HepG2 (cell line): ENCODE results near the gene PPP1R9B. TPM values are rescaled to one million over a fixed set of nuclear protein-coding genes. Genes with fewer than 3 reads are reported as not detected.

Experiments used
- GPN1 ChIP-seq: sonication (generic); formaldehyde crosslinking; IDR thresholded peaks from 2 replicates; pipeline ENCODE4 v1.5.1; 2020; ENCODE audit warnings: missing genetic modification reagents, borderline replicate concordance
- GTF3A ChIP-seq: sonication (generic); formaldehyde crosslinking; conservative IDR thresholded peaks from 2 replicates; pipeline ENCODE4 v1.4.0; 2020; ENCODE audit warnings: mild to moderate bottlenecking, missing genetic modification reagents
- HMG20A ChIP-seq: IDR thresholded peaks from 2 replicates; pipeline ENCODE4 v1.6.1; 2016; ENCODE audit warnings: borderline replicate concordance
- JUNB ChIP-seq: sonication (generic); formaldehyde crosslinking; IDR thresholded peaks from 2 replicates; pipeline ENCODE4 v1.8.0; 2022; ENCODE audit warnings: missing genetic modification reagents, mild to moderate bottlenecking, borderline replicate concordance
- NCOA1 ChIP-seq: sonication (generic); formaldehyde crosslinking; IDR thresholded peaks from 2 replicates; pipeline ENCODE4 v1.9.0; 2021; ENCODE audit warnings: missing genetic modification reagents
- NR2F6 ChIP-seq, 2 experiments: IDR thresholded peaks; 2 replicates each; pipeline ENCODE4 v1.6.1; 2016; ENCODE audit warnings: antibody characterized with exemption in 1 of 2, mild to moderate bottlenecking in 1 of 2
- SALL1 ChIP-seq: sonication (generic); formaldehyde crosslinking; IDR thresholded peaks from 2 replicates; pipeline ENCODE4 v1.8.0; 2022; ENCODE audit warnings: mild to moderate bottlenecking, missing genetic modification reagents
- SIN3A ChIP-seq: IDR thresholded peaks from 2 replicates; pipeline ENCODE4 v1.6.1; 2011; ENCODE audit warnings: low read depth, mild to moderate bottlenecking, control low read depth, low read length, borderline replicate concordance
- TOPORS ChIP-seq: sonication (generic); formaldehyde crosslinking; IDR thresholded peaks from 2 replicates; pipeline ENCODE4 v1.8.0; 2023; ENCODE audit warnings: mild to moderate bottlenecking, missing genetic modification reagents
- TSC22D2 ChIP-seq: sonication (generic); formaldehyde crosslinking; IDR thresholded peaks from 2 replicates; pipeline ENCODE4 v1.5.1; 2020; ENCODE audit warnings: missing genetic modification reagents, mild to moderate bottlenecking, borderline replicate concordance
- ZMYM3 ChIP-seq: sonication (generic); formaldehyde crosslinking; IDR thresholded peaks from 2 replicates; pipeline ENCODE4 v1.5.1; 2020; ENCODE audit warnings: mild to moderate bottlenecking, missing genetic modification reagents
- ZNF17 ChIP-seq: sonication (generic); formaldehyde crosslinking; IDR thresholded peaks from 2 replicates; pipeline ENCODE4 v1.5.0; 2020; ENCODE audit warnings: mild to moderate bottlenecking, missing genetic modification reagents
- ZNF225 ChIP-seq: sonication (generic); formaldehyde crosslinking; IDR thresholded peaks from 2 replicates; pipeline ENCODE4 v1.4.0; 2020; ENCODE audit warnings: mild to moderate bottlenecking, missing genetic modification reagents
- ZNF446 ChIP-seq: sonication (generic); formaldehyde crosslinking; IDR thresholded peaks from 2 replicates; pipeline ENCODE4 v1.5.0; 2020; ENCODE audit warnings: mild to moderate bottlenecking, missing genetic modification reagents
- ZNF7 ChIP-seq: IDR thresholded peaks from 2 replicates; pipeline ENCODE4 v1.6.1; 2016; ENCODE audit warnings: missing biosample characterization, missing genetic modification reagents
- polyA plus RNA-seq, 8 experiments: library from polyadenylated mRNA; depleted of rRNA in 3 of 8; stranded (reverse) in 7 of 8; unstranded in 1 of 8; fragments of >200 nt; fragmentation: Illumina TruSeq in 4 of 8; extraction: Trizol in 4 of 8; gene quantifications; 2 replicates each; pipeline versions ENCODE4 v1.2.1 to v1.2.3, GENCODE V29; 2011 to 2016; ENCODE audit warnings: low read depth in 4 of 8, missing spikeins in 1 of 8, mixed read lengths in 1 of 8; ENCODE audit not compliant: insufficient read depth in 1 of 8
- total RNA-seq, 5 experiments: library from RNA; depleted of rRNA; stranded (reverse); fragments of >200 nt; fragmentation: Illumina TruSeq; extraction: Trizol; gene quantifications; 2 replicates each; pipeline ENCODE4 v1.2.3, GENCODE V29; 2016; ENCODE audit warnings: low read depth in 1 of 5
- TF ChIP-seq, protein P1 (sequence below): sonication (generic); formaldehyde crosslinking; IDR thresholded peaks from 2 replicates; pipeline ENCODE4 v1.4.0; 2020; ENCODE audit warnings: mild to moderate bottlenecking, missing genetic modification reagents
- TF ChIP-seq, protein P2 (sequence below): sonication (generic); IDR thresholded peaks from 2 replicates; pipeline ENCODE4 v1.6.1; 2016; ENCODE audit warnings: low read depth, borderline replicate concordance
- TF ChIP-seq, protein P3 (sequence below): IDR thresholded peaks from 2 replicates; pipeline ENCODE4 v1.6.1; 2016; ENCODE audit warnings: mild to moderate bottlenecking, missing biosample characterization, missing genetic modification reagents

Gene PPP1R9B
- total and polyA plus RNA-seq, 2 of the 13 experiments (the other 11 are each of a cell fraction or from before 2014, with no cell fraction given): 9.4 to 15.8 TPM

DNA sequence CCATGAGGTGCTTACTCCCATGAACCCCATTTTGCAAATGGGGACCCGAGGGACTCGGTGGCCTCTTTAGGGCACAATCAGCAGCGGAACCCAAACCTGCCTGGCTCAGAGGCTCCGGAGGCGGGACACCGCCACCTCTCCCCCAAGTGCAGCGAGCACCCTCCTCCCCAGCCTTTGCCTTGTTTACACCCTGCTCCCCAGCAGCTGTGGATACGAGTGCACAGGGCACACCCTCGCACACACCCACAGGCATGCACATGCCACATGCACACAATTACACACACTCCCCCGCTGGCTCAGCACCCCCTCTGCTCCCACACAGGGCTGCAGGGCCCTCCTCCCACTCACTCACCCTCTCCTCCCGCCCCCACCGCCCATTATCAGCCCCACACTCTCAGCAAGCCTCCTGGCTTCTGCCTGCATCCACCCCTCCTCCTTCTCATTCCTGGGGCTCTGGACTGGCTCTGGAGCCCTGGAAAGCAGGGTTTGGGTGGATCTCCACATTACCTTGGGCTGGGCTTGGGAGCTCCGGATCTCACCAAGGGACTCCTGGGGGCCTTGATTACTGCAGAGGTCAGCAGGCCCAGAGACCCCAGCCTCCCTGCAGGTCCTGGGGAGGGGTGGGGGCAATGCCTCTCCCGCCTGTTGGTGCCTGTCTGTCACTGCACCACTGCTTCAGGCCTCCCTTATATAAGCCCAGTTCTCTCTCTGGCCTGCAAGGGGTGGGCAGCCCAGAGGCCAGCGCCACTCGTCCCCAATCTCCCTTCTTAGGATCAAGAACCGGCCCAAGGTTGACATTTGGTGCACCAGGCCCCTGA, 48.9 kb downstream of the PPP1R9B start (continued):
- TF ChIP-seq, protein P1, sequence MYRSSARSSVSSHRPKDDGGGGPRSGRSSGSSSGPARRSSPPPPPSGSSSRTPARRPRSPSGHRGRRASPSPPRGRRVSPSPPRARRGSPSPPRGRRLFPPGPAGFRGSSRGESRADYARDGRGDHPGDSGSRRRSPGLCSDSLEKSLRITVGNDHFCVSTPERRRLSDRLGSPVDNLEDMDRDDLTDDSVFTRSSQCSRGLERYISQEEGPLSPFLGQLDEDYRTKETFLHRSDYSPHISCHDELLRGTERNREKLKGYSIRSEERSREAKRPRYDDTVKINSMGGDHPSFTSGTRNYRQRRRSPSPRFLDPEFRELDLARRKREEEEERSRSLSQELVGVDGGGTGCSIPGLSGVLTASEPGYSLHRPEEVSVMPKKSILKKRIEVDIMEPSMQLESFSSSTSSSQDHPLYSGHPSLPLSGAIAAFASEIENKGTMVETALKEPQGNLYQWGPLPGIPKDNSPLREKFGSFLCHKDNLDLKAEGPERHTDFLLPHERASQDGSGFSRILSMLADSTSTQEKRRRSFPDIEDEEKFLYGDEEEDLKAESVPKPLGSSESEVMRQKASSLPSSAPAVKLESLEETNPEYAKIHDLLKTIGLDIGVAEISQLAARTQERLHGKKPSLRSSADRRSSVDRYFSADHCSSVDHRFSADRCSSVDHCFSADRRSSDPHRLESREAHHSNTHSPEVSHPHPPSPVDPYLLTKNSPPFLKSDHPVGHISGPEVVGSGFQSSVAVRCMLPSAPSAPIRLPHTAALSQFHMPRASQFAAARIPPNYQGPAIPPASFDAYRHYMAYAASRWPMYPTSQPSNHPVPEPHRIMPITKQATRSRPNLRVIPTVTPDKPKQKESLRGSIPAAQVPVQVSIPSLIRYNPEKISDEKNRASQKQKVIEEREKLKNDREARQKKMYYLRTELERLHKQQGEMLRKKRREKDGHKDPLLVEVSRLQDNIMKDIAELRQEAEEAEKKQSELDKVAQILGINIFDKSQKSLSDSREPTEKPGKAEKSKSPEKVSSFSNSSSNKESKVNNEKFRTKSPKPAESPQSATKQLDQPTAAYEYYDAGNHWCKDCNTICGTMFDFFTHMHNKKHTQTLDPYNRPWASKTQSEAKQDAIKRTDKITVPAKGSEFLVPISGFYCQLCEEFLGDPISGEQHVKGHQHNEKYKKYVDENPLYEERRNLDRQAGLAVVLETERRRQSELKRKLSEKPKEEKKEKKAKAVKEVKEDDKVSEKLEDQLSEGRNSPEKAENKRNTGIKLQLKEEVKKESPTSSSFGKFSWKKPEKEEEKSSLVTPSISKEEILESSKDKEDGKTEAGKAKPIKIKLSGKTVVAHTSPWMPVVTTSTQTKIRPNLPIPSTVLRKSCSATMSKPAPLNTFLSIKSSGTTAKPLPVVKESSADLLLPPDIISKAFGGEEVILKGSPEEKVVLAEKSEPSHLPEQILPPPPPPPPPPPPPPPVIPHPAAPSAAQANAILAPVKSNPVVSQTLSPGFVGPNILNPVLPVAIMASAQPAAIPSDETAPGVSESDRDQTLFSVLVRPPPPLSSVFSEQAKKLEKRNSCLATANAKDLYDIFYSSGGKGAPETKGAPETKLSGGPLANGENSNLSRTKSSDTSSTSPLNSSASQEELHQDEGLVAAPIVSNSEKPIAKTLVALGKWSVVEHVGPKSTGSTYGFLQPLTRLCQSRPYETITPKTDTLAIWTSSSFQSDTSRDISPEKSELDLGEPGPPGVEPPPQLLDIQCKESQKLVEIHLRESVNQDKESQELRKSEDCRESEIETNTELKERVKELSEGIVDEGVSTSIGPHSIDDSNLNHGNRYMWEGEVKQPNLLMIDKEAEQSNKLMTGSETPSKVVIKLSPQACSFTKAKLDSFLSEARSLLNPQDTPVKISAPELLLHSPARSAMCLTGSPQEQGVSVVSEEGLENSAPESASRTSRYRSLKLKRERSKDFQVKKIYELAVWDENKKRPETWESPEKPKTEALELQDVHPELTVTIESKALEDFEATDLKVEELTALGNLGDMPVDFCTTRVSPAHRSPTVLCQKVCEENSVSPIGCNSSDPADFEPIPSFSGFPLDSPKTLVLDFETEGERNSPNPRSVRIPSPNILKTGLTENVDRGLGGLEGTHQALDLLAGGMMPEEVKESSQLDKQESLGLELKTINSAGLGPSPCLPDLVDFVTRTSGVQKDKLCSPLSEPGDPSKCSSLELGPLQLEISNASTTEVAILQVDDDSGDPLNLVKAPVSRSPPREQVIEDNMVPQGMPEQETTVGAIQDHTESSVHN (CRISPR knock-in tag): no peak
- TF ChIP-seq TOPORS (CRISPR knock-in tag): no peak
- no peak for TF ChIP-seq HMG20A (CRISPR knock-in tag)
- TF ChIP-seq, protein P2, sequence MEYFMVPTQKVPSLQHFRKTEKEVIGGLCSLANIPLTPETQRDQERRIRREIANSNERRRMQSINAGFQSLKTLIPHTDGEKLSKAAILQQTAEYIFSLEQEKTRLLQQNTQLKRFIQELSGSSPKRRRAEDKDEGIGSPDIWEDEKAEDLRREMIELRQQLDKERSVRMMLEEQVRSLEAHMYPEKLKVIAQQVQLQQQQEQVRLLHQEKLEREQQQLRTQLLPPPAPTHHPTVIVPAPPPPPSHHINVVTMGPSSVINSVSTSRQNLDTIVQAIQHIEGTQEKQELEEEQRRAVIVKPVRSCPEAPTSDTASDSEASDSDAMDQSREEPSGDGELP: peak; percentile 92; the same call in 1 of the 2 replicates
- TF ChIP-seq SALL1 (CRISPR knock-in tag): peak; percentile 39
- TF ChIP-seq ZNF225: no peak; the same call in 1 of the 2 replicates
- TF ChIP-seq, protein P3, sequence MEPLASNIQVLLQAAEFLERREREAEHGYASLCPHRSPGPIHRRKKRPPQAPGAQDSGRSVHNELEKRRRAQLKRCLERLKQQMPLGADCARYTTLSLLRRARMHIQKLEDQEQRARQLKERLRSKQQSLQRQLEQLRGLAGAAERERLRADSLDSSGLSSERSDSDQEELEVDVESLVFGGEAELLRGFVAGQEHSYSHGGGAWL (CRISPR knock-in tag): 0 out of 2 replicates have a peak, but pooled peaks have one; percentile 28
- no peak for TF ChIP-seq NR2F6 (IDR thresholded peaks at IDR 0.05)
- TF ChIP-seq NR2F6 (CRISPR knock-in tag; IDR thresholded peaks at IDR 0.05): 0 out of 2 replicates have a peak, but pooled peaks have one; percentile 5
- no peak for TF ChIP-seq ZNF17 (CRISPR knock-in tag)
- TF ChIP-seq JUNB (CRISPR knock-in tag): no peak
- 0 out of 2 replicates have a peak, but pooled peaks have one; percentile 17 for TF ChIP-seq NCOA1
- no peak for TF ChIP-seq ZNF446
- TF ChIP-seq GPN1: no peak
- TF ChIP-seq GTF3A: no peak
- no peak for TF ChIP-seq TSC22D2 (CRISPR knock-in tag)
- TF ChIP-seq ZMYM3: peak; percentile 54; the same call in 1 of the 2 replicates
- TF ChIP-seq SIN3A: peak; percentile 69; the same call in 1 of the 2 replicates
- no peak for TF ChIP-seq ZNF7 (CRISPR knock-in tag)
